Measurements from ENCODE around the gene CCBE1.

The CCBE1 gene

DNA sequence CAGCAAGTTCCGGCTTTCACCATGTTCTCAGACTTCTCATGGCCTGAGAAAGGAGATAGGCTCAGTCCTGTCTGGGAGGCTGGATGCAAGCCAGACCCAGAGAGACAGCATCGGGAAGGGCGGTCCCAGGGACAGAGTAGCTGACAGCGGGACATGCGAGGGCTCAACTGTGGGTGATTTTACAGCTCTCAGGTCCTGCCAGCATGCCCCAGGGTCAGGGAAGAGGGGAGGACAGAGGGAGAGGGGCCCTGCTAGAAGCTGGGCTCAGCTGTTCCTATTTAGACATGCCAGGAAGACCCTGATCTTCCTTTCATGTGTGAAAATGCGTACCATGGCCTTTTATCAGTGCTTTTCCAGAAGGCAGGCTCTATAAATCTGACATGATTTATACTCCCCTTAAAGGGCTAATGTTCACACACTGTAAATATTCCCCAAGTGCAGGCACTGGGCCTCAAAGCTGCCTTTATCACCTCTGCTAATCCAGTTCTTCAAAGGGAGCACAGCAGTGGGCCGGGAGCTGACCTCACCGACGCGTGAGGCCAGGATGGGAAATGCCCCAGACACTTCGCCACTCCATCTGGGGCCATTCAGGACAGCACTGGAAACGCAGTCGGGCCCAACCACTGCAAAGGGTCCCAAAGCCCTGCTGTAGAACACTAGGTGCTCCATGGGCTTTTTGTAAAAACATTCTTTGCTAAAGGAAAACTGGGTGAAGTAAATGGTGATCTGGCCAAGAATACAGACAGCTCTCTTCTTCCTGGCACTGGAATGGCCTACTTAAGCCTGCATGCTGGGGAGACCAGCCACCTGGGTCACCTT lies 242.1 kb downstream of the CCBE1 start:
- no peak for DNase-seq (ENCODE audit: low read depth)

DNA sequence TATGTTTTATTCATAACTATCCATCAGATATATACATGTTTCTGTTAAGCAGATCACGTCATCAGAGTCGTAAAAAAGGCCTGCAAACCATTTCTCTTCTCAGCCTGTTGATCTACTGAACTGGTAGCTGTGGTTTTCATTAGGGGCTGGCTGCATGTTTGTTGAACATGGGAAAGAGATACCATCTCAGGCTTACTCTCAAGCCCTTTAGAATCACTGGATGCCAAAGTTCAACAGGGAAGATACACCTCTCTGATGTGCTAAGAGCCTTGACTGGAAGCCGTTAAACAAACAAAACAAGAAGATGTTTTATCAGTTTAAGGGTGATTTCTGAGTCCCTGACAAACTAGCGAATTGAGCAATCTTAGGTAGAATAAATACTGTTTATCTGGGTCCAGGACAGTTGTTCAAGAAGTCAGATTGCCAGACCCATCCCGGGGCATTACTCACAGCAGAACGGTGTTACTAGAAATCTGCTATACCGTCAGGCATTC lies 243.7 kb downstream of the CCBE1 start:
- DNase-seq (ENCODE audit: low read depth), result no peak

DNA sequence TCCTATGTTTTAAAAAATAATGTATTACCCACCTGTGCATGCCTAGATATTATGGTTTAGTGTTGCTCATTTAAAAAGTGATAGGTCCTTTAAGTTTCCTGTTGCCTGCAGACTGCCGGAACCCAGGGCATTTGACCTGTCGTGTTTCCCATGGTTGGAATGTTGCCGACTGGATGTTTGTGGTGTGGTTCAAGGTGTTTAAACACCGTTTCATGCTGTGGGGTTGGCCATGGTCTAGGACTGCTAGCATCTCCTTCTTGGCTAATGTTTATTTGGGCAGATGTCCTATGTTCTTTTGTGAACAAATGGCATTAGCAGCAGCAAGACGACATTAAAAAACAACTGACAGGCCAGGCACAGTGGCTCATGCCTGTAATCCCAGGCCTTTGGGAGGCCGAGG lies 245.3 kb downstream of the CCBE1 start:
- no peak for DNase-seq (ENCODE audit: low read depth)

DNA sequence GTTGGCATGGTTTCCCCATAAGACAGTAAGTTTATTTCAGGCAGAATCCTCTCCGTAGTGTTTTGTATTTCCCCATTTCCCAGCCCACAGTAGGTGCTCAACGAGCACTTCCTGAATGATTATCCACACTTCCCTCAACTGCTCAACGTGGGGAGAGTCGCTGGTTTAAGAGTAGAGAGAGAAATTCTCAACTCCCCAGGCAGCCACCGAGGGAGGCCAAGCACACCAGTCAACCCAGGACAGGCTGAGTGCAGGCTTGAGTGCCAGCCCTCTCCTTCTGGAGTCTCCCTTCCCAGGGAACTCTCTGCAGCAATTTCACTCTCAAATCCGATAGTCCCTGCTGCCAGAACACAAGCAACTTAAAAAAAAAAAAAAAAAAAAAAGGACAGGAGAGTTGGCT lies 246.2 kb downstream of the CCBE1 start:
- no peak for DNase-seq (ENCODE audit: low read depth)

DNA sequence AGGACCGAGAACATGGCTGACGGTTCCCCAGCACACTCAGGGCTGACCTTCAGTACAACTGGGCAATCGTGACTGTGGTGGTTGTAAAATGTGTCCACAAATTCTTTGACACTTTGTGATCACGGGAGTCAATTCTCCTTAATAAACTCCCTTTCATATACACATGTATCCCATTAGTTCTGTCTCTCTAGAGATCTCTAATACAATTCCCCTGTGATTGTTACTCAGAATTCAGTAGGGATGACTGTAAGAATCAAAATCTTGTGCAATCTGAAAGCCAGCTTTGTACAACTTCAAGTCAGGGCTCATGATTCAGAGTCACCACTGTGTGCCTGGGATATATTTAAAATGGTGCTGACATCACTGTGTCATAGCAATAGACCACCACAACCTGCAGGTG lies 248.7 kb downstream of the CCBE1 start:
- DNase-seq (ENCODE audit: low read depth), result peak; percentile 5

DNA sequence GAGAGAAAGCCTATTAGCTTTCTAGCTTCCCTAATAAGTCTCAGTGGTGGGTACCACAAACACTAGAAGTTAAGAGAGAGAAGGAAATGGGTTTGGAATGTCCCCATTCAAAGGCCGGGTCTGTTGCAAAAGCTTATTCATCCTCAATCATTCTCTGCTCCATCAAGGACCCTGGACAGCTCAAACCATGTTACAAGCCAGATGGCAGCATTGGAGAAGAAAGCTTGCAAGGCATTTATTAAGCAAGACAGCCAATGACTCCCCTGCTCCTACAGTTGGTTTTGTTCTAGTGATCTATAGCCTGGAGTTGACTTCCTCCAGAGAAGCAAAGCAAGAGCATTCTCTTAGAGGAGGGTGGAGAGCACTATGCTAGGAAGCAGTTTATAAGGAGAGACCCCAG lies 251.2 kb downstream of the CCBE1 start:
- DNase-seq (ENCODE audit: low read depth), result peak; percentile 9

DNA sequence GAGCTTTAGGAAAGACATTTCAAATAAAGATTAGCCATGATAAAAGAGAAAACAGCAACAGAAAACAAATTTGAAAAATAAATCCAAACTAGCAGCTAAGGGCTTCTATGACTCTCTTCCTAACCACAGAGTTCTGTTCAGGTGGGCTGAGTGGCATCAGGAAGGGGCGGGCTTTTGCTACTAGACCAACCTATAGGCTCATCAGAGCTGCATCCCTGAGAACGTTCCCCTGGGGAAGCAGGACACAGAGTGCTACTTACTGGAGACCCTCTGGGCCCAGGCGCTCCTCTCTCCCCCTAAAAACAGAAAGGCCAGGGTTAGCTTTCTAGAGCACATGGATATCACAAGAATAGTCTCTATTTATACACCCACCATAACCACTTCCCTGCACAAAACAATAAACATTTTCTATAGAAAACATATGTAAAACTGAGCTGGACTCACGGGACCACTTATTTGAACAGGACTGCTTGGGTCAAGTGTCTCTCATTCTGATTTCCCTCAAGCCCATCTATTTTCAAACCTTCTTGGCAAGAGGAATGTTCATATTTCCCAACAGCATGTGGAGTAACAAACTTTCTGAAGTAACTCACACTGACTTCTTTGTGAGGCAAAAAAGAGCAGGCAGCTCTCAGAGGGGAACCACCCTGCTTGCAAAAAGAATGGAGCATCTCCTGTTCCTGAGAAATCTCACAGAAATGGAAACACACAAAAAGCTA lies 259.2 kb downstream of the CCBE1 start:
- DNase-seq (ENCODE audit: low read depth), result no peak

DNA sequence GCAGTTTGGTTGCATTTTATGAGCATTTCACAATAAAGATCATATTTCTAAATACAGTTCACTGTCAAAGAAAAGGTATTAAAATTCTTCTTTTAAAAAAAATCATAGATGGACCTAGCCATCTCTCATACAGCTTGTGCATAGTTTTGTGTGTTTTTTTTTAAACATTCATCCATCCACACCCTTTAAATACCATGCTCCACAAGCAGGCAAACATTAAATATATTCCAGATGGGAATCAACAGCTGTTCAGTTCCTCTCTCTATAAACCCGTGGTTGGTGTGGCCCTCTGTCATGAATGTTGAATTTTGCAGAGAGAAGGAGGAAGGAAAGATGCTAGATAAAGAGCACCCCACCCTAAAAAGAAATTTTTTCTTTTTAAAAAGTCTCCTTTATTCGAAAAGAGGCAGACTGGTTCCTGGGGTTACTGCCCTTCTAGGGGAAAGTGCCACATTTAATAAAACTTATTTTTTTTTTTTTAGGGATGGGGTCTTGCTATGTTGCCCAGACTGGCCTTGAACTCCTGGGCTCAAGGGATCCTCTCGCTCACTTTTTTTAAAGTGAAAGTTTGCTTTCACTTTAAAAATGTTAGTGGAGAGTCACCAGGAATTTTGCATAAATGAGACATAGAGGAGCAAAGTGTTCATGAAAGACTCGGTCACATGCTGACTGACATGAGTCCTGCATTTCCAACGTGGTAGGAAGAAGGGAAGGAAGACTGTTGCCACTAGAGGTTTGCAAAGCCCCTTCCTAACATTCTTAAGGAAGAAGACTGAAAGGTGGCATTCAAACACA lies 264.2 kb downstream of the CCBE1 start:
- no peak for DNase-seq (ENCODE audit: low read depth)

DNA sequence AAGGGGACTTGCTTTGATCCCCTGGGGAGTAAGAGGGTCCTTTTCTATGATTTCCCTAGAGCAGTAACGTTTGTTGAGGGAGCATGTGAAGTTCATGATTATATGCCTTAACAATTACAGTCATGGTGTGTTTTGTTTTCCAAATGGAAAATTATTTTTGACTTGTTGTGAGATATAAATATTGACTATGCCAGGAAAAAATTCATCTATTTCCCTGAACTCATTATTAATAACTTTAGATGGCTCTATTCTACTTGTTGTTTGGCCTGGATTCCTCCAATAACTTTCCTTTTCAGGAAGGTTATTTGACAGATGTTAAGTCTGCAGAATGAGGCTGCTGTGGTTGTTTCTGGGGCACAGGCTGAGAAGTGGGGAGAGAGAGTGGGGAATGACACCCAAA lies 266.1 kb downstream of the CCBE1 start:
- no peak for DNase-seq (ENCODE audit: low read depth)

DNA sequence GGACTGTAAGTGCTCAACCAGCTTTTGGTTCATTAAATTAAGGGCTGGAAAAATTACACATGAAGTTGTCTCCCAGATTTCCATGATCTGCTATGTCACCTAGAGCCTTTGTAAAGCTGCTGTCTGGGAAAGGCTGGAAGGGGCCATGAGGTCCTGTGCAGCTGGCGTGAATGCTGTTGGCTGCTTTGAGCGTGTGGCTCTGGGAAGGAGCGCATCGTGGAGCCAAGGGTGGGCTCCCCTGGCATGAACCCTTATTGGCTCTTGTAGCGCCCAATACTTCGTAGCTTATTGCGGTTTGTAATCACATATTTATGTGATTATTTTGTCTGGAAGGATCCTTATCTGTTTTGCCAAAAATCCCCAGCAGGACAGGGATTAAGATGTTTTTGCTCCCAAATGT lies 267.6 kb downstream of the CCBE1 start:
- no peak for DNase-seq (ENCODE audit: low read depth)

DNA sequence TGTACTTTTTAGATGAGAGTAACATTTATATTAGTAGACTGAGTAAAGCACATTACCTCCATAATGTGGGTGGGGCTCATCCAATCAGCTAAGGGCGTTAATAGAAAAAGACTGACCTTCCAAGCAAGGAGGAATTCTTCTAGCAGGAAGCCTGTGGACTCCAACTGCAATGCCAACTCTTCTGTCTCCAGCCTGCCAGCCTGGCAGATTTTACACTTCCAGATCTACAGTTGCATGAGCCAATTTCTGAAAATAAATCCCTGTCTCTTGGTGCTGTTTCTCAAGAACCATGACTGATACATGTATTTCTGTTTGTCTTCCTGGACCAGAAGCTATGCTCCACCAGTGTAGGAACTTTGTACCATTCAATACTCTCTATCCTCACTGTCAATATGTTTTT lies 269.2 kb downstream of the CCBE1 start:
- DNase-seq (ENCODE audit: low read depth), result no peak

DNA sequence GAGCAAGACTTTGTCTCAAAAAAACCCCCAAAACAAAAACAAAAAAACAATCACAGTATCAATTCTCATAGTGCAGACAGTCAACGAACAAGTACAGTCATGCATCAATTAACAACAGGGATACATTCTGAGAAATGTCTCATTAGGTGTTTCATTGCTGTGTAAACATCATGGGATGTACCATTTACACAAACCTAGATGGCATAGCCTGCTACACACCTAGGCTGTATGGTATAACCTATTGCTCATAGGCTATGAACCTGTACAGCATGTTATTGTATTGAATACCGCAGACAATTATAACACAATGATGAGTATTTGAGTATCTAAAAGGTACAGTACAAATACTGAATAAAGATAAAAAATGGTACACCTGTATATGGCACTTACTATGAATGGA lies 270.4 kb downstream of the CCBE1 start:
- DNase-seq (ENCODE audit: low read depth), result no peak

DNA sequence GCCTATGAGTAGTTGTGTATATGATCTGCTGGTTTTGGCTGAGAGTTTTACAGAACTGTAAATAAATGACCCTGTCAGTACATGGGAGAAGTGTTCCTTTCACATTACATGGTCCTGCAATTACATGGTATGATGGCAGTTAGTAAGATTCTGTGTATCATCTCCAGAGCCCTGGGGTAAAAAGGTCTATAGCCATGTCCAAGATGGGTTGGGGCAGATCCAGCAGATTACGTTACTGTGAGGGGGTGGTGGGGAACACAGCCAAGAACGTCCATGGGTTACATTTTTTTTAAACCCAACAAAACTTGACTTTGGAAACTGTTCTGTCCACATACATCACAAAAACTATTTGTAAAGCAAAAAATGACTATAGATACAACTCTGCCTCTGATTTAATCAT lies 274.0 kb downstream of the CCBE1 start:
- DNase-seq (ENCODE audit: low read depth), result no peak

DNA sequence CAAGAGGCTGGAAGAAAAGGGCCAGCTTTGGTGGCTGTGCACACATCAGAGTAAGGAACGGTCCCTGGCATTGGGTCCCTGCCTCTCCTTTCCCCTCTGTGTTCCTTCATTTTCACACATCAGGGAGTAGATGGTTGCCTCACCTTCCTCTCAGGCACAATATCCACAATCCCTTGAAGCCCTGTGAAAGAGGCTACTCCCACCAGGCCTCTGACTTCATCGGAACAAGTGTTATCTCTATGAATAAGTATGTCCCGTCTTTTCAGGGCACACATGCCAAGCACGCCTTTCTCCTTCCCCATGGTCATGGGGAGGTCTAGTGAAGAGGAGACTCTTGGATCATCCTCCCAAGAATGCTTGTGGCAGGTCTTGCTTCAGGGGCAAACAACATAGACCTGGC lies 277.0 kb downstream of the CCBE1 start:
- DNase-seq (ENCODE audit: low read depth), result no peak

DNA sequence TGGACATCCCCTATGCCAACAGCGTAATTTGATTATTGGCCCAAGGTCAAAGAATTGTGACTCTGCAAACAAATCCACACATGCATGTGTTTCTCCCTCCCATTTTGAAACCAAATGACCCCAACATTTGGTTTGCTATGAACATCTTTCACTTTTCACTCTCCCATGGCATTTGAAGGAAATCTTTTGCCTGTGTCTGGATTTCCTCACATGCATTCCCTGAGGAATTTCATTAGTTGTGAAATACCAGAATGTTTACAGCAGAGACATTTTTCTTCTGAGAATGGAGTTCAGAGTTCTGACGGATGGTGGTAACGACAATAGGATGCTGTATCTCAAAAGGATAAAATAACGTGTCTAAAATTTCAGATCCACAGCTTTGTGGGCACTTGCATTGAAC lies 277.8 kb downstream of the CCBE1 start:
- DNase-seq (ENCODE audit: low read depth), result peak; percentile 40

DNA sequence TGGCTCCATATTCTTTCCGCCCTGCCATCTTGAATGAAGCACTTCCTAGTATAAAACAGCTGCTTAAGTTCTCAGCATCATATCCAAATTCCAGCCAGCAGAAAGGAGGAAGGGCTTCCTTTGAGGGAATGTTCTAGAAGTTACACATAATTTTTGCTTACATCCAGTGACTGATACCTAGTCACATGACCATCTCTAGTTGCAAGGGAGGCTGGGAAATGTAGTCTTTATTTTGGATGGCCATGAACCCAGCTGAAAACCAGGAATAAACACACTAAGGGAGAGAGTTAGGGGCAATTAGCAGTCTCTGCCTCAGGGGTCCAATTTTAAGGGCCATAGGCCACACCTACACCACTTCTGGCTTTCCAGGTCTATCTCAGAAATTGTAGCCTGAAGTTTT lies 280.4 kb downstream of the CCBE1 start:
- no peak for DNase-seq (ENCODE audit: low read depth)

DNA sequence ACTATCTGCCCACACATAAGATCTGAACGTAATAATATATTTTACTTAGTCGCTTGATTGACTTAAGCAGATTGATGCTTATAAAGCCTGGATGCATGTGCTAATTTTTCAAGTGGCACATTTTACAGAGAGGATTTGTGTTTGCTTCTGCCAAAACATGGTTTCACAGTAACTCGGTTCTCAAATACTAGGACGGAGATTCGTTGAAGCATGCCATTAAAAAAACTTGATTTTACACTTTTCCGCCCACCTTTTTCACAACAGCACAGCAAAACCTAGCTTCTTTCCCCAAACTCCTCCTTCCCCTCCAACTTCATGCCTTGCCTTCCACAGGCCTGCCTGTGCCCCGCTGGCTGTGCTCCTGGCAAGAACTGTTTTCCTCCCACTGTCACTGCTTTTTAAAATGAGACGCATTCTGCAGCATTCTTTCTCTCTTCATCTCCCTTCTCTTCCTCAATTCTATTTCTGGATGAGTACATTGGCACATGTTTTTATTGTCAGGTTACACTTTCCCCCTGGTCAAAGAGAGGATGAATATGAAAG lies 283.0 kb downstream of the CCBE1 start:
- no peak for DNase-seq (ENCODE audit: low read depth)

DNA sequence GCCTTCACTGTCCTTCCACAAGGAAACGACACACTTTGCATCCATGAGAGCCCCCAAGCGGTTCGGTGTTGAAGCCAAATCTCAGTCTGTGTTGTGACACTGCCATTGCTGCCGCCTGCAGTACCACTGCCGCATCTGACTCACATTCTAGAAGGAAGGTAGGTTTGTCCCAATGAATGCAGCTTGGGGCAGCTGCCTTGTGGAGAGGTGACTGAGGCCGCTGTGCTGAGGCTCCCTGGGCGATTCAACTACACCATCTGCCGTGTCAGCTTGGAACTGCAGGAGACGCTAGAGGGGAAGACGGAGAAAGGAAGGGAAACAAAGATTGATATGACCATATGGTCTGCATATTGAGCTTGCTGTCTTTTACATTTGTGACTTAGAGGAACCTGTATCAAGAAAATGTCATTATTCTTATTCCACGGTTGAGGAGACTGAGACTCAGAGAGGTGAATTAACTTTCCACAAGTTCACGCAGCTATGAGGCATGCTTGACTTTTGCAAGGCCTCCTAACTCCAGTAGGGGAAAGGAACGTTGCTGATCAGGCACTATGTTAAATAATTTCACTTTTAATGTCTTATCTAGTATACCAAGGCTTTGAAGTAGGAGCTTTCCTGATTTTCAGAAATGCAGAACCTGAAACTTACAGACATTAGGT lies 294.7 kb downstream of the CCBE1 start:
- DNase-seq (ENCODE audit: low read depth), result peak; percentile 43

DNA sequence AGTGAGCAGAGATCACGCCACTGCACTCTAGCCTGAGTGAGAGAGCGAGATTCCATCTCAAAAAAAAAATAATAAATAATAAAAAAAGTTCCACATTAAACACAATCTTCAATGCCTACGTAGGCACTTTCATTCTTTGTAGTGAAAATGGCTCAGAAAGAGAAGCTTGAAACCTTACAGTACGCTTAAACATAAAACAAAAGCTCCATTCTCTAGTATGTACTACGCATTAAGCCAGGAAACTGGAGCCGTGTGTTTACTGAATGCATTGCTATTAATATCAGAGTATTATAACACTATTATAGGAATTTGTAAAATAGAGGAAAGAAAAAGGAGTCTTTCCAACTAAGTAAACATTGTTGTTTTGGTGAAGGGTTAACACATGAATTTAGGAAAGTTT lies 296.8 kb downstream of the CCBE1 start:
- DNase-seq (ENCODE audit: low read depth), result no peak

DNA sequence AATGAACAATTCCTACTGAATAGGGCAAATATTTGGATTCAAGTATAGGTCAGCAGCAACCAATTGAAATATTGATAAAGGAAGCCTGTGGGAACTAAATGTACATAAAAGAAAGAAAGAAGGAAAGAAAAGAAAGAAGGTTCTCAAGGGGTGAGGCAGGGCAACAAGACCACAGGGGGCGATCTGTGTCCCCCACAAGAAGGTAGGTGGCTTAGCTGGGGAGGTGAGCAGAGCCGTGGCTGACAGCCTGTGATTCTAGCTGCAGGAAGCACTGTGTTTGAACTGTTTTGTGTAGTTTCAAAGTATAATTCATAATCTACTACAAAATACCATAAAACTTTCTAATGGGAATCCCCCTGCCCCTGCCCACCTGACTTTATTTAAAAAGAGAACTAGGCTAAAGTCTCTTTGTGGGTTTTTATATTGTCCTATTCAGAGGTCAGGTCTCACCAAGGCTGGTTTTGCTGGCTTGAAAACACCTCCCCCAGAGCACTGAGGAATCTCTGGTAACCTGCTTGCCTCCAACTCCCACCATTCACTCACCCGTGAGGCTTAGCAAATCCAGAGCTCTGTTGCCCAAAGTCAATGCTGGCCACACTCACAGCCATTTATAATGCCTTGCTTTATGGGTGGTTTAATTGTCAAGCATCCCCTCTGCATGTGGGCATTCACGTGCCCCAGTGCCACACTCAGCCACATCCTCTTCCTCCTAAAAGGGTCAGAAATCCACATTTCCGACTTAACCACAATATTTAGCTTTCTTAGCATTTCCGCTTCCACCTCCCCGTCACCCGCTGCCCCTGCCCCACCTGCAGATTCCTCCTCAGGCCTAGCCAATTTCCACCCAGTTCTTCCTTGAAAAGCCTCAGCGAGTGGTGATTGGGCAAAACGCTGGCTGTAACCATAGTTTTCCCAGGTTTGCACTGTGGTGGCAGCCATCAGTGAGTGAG lies 301.7 kb downstream of the CCBE1 start:
- DNase-seq (ENCODE audit: low read depth), result no peak

DNA sequence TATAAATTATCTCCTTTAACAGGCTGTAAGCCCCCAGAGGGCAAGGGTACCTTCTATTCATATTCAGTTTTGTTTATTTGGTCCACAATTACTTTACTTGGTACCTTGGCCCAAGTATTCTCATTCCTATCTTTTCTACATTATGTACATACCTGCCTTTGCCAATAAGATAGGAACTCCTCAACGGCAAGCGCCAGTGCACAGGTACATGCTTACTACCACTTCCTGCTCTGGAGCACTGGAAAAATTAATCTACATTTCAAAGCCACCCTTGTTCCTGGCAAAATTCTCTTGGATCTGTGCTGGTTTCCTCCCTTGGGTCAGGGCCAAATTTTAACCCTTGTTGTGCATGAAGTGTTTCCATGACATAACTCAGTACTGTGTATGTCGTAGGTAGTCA lies 303.8 kb downstream of the CCBE1 start:
- DNase-seq (ENCODE audit: low read depth), result no peak
